ENCODE data around the gene ENO1.

Gene ENO1

DNA sequence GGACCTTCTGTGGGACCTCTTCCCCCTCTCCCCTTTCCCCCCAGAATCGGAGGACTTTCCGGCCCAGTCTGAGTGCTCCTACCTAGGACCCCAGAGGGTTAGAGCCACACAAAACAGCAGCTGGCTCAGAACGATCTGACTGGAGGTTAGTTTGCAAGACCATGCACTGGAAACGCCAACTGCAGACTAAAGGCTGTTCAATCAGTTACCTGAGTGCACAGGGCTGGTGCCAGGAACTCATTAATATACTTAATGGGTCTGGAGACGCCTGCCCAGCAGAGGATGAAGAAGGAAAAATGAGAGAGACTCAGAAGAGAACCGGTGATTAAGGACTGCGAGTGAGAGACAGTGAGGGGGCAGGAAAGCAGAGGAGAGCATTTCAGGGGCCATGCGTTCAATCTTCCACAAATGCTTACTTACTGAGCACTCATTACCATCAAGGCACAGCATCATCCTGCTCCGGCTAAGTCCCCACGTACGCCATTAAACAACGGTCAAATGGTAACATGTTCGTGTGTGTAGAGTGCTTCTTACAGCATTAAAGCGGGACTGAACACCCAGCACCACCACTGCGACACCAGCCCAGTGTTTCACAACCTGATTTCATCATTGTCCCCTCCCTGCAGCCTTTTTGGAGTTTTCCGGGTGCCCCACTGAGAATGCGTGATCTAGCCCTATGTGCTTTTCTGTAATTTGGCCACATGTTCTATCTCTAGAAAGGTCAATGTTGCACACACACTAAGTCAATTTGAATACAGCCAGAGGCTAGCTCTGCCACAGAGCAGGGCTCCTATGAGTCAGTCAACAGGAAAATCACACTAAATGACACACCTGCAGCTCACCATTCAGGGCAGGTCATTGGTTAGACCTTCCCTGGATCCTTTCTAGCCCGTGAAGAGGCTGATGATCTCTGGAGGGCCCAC is 7.6 kb downstream of the ENO1 start:
- no peak for DNase-seq (ENCODE audit: low spot score)

DNA sequence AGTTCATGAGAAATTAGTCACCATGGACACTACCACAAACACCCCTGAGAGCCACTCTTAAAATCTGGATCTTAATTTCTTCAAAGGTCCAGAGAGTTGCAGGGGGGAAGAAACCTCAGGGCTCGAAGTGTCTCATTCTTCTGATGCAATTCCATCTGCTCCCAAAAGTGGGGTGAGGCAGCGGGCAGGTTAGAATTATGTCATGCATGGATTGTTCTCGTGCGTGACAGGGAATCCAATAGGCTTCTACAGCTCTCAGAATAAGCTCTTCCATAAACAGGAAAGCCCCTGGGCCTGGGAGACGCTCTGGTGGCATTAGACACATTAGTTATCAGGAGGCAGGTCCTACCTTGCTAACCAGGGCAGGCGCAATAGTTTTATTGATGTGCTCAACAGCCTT is 8.4 kb downstream of the ENO1 start:
- DNase-seq (ENCODE audit: low spot score): no peak

DNA sequence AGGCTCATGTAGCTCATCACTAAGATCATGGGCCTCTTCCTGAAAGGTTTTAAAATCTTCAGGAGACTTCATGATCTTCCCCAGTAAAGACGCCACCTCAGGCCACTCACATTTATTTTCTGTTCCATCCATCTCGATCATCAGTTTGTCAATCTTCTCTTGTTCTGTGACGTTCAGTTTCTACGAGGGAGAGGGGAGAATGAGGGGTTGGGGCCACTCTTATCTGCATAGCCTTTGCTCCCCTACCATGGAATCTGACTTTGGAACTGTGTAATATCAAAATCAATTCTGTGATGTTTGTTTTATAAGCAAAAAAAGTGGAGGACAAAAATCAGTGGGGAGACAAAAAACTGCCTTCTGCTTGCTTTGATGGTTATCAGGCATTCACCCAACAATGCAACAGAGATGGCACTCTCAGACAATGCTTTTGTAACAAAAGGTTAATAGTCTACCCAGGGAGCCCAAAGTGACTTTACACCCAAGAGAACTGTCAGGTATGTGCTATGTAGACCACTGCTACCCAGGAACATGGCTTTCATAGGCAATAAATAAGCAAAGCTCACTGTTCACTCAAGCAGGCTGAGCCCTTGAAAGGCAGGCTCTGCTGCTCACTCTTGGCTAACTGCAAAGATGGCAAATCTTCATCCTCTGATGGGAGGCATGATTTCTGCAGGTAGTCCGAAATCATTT is 10.5 kb downstream of the ENO1 start:
- DNase-seq (ENCODE audit: low spot score): no peak

- no peak for DNase-seq (ENCODE audit: low spot score)
Observed at GRCh38 chr1:8866792-8867415, 11.6 kb downstream of the ENO1 start.

- no peak for DNase-seq (ENCODE audit: low spot score)
Observed at GRCh38 chr1:8866173-8866791, 12.2 kb downstream of the ENO1 start.

- no peak for DNase-seq (ENCODE audit: low spot score)
Observed at GRCh38 chr1:8864713-8865344, 13.7 kb downstream of the ENO1 start.

DNA sequence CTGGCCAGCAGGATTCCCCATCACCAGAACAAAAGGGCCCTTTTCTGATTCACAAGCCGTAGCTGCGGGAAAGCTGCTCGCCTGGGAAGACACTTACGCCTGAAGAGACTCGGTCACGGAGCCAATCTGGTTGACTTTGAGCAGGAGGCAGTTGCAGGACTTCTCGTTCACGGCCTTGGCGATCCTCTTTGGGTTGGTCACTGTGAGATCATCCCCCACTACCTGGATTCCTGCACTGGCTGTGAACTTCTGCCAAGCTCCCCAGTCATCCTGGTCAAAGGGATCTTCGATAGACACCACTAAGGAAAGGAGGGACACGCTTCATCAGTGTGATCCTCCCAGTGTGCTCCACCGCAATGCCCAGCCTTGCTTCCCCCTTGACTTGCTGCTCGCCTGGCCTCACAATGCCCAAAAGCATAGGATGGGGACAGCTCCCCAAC is 14.7 kb downstream of the ENO1 start:
- DNase-seq (ENCODE audit: low spot score): no peak

GRCh38 chr1:8863138-8863537 is 15.3 kb downstream of the ENO1 start:
- DNase-seq (ENCODE audit: low spot score): no peak

- peak; percentile 40 for DNase-seq (ENCODE audit: low spot score)
Observed at GRCh38 chr1:8862528-8862927, 16.0 kb downstream of the ENO1 start.

- DNase-seq (ENCODE audit: low spot score): no peak
Observed at GRCh38 chr1:8860738-8861516, 17.6 kb downstream of the ENO1 start.

- peak; percentile 66 for DNase-seq (ENCODE audit: low spot score)
Observed at GRCh38 chr1:8858888-8859706, 19.4 kb downstream of the ENO1 start.

- no peak for DNase-seq (ENCODE audit: low spot score)
Observed at GRCh38 chr1:8858112-8858668, 20.3 kb downstream of the ENO1 start.

GRCh38 chr1:8856689-8857412 is 21.6 kb downstream of the ENO1 start:
- DNase-seq (ENCODE audit: low spot score): no peak

DNA sequence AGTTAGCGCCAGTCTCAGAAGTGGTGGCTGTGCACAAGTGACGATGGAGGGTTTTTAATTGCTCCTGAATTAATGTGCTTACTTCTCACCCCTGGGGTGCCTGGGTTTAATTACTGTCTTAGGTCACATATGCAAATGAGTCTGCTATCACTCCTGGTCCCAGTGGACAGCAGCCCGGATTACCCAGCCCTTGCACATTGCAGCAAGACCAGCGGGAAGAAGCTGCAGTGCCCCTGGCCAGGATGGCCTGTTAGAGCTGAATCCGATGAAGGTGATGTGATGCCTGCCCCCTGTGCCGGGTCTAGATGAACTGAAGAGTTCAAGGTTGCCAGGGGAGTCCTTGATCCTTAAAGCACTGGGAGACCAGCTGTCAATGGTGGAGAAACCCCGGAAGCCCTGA is 24.2 kb downstream of the ENO1 start:
- no peak for DNase-seq (ENCODE audit: low spot score)

- DNase-seq (ENCODE audit: low spot score): no peak
Observed at GRCh38 chr1:8851060-8851459, 27.4 kb downstream of the ENO1 start.

- DNase-seq (ENCODE audit: low spot score): peak; percentile 77
Observed at GRCh38 chr1:8848663-8849386, 29.7 kb downstream of the ENO1 start.

DNA sequence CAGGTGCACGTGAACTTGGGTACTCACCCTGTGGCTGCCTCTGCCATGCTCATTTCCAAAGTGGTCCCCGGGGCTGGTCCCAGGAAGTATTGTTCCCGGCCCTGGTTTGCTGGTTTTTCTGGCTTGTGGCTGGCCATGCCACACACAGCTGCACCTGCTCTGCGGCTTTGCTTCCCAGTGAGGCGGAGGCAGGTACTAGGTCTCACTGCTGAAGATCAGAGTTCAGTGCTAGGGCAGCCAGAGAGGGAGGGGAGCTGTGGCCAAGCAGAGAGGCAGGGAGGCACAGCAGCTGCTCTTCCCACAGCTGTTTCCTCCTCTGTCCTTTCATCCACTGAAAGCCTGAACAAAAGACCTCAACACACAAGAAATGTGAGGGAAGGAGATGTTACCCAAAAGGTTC is 30.5 kb downstream of the ENO1 start:
- no peak for DNase-seq (ENCODE audit: low spot score)

DNA sequence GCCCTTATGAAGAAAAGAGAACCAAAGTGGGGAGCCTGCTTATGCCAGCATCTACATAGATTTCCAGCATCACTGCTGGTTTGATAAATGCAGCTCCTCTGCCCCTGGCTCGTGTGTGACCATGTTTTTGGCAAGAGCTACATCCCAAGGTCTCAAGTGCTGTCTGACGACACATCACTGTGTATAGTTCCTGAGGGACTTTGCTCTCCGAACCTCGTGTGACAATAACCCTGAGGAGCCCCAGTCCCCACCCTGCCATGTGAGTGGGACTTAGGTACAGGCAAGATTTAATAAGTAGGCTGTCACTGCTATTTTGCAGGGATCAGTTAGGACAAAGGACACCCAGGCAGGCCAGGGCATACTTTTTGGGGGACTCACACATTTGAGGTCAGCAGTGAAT is 32.2 kb downstream of the ENO1 start:
- no peak for DNase-seq (ENCODE audit: low spot score)
